Lower leg skin (tissue), 3 donors: ENCODE data around the gene PLCE1.

Source experiments
- POLR2A ChIP-seq, 2 donors: fragments of 450-650 bp; IDR thresholded peaks; one replicate each; pipeline ENCODE4 v1.6.1; 2016 to 2017; ENCODE audit warnings: antibody characterized with exemption in 2 of 2, mild to moderate bottlenecking in 1 of 2, moderate library complexity in 1 of 2
- TF ChIP-seq, protein P1 (sequence below), 3 donors: fragments of 450-650 bp; IDR thresholded peaks; one replicate each; pipeline ENCODE4 v1.5.1; 2016; ENCODE audit warnings: antibody characterized with exemption in 3 of 3, mild to moderate bottlenecking in 3 of 3, moderate library complexity in 2 of 3

DNA sequence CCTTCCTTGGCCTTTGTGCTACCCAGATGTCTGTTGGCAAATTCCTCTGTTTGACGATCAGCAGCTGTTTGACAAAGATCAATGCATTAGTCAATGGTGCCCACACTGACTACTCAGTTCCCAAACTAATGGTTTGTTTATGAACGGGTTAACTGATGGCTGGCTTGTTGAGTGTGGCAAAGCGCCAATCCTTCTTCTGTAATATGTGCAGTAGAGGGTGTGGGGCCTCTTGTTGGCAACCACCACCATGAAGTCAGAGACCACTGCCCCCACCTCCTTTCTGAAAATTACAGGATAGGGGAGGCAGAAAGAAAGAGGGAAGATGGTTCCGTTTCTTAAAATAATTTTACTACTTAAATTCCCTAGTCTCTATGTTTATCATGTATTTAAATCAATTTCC lies 2.6 kb upstream of the PLCE1 start:
- TF ChIP-seq, protein P1, sequence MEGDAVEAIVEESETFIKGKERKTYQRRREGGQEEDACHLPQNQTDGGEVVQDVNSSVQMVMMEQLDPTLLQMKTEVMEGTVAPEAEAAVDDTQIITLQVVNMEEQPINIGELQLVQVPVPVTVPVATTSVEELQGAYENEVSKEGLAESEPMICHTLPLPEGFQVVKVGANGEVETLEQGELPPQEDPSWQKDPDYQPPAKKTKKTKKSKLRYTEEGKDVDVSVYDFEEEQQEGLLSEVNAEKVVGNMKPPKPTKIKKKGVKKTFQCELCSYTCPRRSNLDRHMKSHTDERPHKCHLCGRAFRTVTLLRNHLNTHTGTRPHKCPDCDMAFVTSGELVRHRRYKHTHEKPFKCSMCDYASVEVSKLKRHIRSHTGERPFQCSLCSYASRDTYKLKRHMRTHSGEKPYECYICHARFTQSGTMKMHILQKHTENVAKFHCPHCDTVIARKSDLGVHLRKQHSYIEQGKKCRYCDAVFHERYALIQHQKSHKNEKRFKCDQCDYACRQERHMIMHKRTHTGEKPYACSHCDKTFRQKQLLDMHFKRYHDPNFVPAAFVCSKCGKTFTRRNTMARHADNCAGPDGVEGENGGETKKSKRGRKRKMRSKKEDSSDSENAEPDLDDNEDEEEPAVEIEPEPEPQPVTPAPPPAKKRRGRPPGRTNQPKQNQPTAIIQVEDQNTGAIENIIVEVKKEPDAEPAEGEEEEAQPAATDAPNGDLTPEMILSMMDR (IDR thresholded peaks at IDR 0.05): no peak
- no peak for TF ChIP-seq POLR2A (IDR thresholded peaks at IDR 0.05)
